HG02885 (cell line): Measurements from ENCODE around the gene ZDHHC11.
"Not testable (repeated sequence)": the region's sequence is repeated elsewhere in the genome, so short reads cannot be mapped to it uniquely, and the experiment has no call there.

Experiments used
- ATAC-seq: cut with Tn5 transposase; IDR thresholded peaks from one replicate; pipeline ENCODE4 v1.9.1; 2021; ENCODE audit warnings: mild to moderate bottlenecking; ENCODE audit not compliant: unreplicated experiment, poor library complexity

The ZDHHC11 gene

DNA sequence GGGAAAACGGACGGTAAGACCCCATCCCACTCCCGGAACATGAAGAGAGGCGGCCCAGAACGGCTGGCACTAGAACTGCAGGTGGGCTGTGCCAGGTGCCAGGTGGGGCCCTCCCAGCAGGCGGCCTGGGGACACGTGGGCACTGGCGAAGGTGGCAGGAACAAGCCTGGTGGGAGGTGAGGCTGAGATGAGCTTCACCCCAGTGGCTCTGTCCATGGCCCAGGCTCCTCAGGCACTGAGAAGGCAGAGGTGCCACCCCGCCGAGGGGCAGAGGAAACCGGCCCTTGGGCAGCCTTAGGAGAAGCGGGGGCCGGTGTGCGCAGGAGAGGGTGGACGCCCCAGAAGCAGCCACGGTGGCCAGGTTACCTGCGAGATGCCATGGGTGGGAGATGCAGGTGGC is 70.2 kb downstream of the ZDHHC11 start:
- not testable (repeated sequence) for ATAC-seq

DNA sequence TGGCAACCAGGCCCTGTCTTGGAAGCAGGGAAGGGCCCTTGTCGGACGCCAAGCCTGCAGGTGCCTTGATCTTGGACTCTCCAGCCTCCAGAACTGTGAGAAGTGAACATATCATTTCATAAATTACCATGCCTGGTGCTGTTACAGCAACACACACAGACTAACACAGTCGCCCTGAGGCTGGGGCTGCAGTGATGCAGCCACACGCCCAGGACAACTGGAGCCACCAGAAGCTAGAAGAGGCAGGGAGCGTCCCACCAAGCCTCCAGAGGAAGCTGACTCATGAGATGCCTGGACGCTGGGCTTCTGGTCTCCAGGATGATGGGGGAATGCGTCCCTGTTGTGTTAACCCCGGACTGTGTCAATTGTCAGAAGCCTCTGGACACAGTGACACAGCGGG is 71.8 kb downstream of the ZDHHC11 start:
- not testable (repeated sequence) for ATAC-seq

DNA sequence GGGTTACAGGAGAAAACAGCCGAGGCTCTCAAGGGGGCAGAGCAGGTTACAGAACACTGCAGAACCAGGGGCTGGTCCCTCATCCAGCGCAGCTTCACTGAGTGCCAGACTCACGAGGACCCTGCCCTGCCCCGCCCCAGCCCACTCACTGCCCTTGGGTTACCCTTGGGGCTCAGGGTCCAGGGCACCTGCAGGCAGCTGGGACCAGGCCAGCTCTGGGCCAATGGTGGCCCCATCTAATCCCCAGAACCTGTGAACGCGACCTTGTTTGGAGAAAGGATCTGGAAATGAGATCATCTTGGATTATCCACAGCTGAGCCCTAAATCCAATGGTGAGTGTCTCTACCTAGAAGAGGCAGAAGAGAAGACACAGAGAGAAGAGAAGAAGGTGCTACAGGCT is 72.4 kb downstream of the ZDHHC11 start:
- ATAC-seq: not testable (repeated sequence)

DNA sequence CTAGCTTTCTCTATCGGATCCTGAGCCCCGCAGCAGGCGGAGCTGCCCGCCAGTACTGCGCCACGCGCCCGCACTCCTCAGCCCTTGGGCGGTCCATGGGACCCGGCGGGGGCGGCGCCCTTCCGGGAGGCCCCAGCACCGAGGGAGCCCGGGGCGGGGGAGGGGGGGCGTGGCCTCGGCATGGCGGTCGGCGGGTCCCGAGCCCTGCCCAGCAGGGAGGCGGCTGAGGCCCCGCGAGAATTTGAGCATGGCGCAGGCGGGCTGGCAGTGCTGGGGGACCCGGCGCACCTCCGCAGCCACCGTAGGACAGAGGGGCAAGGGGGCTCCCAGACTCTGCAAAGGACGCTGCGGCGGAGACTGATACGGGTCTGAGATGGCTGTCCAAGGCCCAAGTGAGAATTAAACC is 73.0 kb downstream of the ZDHHC11 start:
- ATAC-seq: no peak

DNA sequence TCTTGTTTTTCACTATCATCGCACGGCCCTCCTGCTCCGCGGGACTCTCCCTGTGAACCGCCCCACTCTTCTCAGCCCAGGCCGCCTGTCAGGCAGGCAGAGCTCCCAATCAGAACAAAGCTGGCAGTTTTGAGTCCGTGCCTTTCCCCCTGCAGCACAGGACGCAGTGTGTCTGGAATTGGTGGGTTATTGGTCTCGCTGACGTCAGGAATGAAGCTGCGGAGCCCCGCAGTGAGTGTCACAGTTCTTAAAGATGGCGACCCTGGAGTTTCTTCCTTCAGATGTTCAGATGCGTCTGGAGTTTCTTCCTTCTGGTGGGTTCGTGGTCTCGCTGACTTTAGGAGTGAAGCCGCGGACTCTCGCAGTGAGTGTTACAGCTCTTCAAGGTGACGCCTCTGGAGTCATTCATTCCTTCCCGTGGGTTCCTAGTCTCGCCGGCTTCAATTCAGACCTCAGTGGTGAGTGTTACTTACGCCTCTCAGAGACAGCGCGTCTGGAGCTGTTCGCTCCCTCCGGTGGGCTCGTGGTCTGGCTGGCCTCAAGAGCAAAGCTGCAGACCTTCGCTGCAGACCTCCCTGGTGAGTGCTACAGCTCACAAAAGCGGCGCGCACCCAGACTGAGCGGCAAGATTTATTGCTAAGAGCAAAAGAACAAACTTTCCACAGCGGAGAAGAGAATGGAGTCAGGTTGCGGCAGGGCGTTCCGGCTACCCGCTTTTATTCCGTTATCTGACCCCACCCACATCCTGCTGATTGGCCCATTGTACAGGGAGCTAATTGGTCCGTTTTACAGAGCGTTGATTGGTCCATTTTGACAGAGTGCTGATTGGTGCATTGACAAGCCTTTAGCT is 73.7 kb downstream of the ZDHHC11 start:
- ATAC-seq: no peak

DNA sequence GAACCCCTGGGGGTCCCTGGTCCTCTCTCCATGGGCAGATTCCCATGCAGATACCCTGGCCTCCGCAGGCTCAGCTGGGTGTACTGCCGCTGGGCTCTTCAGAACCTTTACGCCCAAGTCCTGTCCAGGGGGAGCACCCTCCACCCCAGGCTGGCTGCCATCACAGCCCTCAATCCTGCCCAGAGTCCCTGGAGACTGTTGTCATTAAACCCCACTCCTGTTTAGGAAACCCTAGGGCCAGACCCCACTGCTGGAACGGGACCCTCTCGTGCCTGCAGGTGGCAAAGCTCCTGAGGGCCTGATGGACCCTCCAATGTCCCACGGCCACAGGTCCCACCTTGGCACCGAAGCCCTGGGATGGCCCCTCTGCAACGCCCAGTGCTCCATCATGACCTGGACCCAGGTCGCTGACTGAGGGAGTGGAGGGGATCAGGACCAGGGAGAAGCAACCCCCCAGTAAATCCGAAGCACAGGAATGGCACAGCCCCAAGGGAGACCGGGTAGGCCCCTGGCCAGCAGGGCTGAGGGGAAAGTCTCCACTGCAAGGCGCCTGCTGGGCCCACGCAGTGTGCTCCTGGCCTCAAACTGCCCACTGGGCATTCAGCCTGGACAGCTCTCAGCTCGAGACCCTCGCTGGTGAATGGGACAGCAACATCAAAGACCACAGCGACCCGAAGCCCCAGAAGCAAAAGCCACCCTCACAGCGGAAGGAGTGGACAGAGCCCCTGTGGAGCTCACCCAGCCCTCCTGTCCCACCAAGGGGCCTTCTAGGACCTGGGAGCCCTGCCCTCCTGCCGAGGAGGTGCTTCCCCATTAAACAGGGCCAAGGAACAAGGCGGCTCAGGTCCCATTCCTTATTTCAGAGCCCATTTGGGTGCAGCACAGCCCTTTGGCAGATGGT is 74.6 kb downstream of the ZDHHC11 start:
- ATAC-seq: no peak

DNA sequence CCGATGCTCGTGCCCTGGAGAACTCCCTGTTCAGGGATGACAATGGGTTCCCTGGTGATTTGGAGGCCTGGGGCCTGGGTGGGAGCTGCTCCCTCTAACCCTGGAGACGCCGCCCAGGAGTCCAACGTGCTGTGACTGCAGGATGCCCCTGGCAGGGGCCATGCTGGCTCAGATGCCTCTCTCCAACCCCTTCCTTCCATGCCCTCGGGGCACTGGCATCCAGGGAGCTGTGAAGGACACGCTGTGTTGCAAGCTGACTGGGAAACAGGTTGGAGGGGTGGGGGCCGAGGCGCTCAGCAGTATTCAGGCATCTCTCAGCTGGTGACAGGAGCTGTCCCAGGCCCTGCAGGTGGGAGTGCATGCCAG is 75.2 kb downstream of the ZDHHC11 start:
- ATAC-seq: not testable (repeated sequence)

DNA sequence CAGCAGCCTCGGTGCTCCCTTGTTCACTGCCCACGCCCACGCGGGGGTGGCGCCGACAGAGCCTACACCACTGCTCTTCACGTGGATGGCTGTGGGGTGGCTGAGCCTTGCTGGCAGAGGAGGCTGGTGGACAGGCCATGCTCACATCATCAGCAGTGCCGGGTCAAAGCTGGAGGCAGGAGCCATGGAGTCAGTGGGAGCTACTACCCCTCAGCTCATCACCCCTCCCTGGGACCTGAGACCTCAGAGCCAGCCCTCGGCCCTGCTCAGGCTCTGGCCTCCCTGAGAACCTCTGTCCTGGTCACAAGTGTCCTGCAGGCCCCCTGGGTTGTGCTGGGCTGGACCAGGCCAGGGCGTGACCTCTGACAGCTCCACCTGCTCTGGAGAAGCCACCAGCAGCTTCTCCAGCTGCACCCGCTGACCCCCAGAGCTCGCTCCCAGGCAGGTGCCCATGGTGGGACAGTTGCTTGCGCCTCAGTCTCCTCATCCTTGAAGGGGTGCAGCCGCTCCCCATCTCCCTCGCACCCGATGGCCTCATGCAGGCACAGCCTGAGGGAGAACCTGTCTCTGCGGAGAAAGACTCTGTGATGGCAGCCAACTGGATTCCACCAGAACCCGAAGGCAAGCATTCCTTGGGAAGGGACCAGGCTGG is 75.8 kb downstream of the ZDHHC11 start:
- not testable (repeated sequence) for ATAC-seq

DNA sequence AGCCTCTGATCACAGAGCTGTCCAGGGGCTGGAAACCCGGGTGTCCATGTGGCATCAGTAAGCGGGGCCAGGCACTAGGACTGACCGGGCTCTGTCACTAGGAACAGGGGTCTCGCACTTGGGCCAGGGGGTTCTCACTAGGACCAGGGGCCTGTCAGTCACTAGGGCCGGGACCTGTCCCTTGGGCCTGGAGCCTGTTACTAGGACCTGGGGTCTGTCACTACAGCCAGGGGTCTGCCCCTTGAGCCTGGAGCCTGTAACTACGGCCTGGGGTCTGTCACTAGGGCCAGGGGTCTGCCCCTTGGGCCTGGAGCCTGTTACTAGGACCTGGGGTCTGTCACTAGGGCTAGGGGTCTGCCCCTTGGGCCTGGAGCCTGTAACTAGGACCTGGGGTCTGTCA is 76.5 kb downstream of the ZDHHC11 start:
- ATAC-seq: not testable (repeated sequence)

DNA sequence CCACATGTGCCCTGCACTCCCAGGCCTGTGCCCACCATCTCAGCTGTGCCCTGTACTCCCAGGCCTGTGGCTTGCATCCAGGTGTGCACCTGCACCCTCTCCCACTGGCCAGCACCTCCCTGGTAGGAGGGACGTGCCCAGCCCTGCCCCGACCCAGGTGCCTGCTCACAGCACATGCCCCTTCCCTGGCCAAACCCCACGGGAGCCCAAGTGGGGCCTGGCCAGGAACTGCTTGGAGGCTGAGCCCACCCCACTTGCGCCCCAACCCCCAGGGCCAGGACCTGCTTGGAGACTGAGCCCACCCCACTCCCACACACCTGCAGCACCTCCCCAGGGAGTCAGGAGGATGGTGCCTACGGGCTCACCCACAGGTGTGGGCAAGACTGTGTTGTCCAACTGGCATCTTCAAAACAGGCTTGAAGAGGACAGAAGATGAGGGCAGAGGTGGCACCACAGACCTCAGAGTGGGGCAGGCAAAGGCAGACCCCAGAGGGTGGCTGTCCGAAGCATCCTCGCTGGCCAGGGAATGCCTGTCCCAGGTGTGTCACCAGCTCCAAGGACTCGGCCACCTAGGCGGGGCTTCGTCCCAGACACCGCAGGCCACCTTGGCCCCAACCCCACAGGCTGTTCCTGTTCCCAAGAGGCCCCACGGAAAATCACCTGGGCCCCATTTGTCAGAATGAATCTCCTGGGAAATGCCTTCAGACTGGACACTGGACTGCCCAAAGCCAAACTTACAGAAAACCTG is 77.1 kb downstream of the ZDHHC11 start:
- no peak for ATAC-seq

DNA sequence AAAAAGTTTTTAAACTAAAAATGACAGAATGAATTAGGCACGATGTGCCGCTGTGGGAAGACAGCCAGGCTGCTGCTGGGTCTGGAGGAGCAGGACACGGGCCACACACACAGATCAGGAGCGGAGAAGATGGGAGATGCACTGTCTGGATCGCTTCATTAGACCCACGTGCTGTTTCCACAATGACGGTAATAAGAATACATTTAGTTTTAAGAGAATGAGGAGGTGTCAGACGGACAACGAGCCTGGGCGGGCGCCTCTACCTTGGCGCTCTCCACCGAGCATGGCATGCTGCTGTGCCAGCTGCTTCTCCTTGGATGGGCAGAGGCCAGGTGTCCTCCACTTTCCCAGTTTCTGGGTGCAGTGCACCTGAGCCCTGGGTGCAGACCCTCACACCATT is 77.9 kb downstream of the ZDHHC11 start:
- not testable (repeated sequence) for ATAC-seq

DNA sequence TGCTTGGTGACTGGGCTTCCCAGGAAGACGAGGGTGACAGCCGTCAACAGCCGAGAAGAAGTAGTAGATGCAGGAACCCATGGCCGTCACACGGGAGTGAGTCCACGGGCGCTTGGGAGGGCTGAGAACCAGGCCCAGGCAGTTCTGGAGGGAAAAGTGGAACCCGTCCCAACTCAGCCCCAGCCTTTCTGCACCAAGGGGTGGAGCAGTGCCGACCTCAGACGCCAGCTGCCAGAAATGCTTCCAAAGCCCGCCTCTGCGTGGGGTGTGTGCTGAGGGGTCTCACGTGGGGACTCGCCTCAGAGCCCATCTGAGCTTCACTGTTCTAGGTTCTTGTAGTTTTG is 78.3 kb downstream of the ZDHHC11 start:
- not testable (repeated sequence) for ATAC-seq

DNA sequence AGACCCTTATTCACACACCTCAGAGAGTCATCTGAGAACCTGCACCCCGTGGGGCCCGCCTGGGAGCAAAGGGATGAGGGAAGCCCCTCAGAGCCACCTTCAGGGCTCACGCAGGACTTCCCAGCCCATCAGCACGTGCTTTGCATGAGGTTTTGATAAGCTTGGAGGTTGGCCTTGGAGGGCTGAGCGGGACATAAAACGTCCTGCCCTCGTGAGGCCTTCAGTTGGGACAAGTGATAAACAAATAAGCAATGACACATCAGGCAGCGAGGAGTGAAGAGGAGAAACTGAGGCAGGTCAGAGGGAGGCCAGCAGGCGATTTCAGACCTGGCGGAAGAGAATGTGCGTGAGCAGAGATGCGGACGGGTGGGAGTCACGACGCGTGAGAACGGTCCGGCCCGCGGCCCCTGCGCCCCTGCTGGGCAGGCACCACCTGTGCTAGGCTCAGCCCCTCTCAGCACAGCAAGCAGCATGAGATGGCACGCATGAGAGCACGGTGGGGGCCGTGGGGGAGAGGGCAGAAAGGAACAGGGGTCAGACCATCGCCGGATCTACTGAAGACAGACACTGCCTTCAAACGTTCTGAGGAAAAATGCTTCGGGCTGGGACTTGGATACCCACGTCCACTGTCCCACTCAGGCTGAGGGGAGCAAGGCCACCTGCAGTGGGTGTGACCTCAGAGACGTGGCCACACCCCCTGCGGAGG is 78.8 kb downstream of the ZDHHC11 start:
- ATAC-seq: not testable (repeated sequence)

DNA sequence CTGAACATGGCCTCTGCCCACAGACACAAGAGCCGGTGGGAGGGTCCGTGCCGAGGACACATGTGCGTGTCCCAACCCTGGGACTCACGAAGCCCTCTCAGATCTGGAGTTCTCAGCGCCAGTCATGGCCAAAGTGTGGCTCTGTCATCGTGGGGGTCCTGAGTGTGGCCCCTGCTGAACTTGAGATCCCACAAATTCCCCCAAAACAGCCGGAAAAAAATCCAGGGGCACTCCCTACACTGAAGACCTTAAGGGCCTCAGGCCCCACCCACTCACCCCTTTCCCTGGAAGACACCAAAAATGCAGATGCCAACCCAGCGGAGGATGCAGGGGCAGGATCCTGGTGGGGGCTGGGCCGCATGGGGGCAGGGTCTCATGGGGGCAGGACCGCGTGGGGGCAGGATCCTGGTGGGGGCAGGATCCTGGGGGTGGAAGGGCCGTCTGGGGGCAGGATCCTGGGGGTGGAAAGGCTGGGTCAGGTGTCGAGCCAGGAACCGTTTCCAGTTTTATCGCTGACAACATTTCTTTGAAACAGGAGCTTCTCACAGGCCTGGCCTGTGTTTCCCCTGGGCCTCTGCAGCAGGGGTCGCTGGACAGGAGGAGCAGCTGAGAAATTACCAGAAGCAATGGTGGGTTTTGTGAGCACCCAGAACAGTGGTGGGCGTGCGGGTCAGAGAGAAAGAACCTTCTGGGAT is 79.6 kb downstream of the ZDHHC11 start:
- ATAC-seq: not testable (repeated sequence)

DNA sequence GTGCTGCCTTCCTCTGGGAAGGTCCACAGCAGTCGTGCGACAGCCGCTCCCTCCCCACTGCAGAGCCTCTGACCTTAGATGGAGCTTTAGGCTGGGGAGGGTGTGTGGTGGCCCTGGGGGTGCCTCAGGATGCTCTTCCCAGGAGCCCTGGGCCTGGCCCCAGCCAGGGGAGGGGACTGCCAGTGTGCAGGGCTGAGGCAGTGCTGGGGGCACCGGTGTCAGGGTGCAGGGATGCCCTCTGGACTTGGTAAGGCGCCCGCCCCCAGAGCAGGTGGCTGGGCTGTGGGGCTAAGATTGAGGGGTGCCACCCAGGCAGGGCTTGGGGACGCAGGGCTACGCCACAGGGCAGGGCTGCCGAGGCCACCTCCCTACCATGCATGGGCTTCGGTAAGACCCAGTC is 80.2 kb downstream of the ZDHHC11 start:
- not testable (repeated sequence) for ATAC-seq

DNA sequence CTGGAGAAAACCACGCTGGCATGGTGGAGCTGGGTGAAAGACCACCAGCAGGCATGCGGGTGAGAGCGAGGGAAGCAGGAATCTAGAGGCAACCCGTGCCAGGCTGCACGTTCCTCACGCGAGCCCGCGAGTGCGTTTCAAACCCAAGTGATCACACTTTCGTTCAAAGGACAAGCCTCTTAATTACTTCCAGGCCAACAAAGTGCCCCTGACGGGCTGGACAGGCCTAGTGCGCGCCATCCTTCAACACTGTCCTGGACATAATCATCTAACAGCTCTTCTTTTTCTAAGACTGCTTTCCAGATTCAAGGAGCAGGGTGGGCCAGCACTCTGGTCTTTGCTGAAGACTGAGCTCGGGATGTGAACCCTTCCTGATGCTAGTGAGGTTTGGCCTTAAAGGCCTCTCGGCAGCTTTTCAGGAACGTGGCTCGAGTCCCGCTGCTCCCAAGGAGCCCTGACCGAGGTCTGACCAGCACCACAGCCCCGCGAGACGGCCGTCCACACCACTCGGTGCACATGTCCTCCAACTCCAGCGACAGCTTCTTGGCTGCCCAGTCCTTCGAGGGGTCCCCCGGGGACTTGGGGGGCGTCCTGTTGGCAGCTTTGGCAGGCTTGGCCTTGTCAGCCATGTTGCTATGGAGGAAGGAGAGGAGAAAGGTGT is 81.2 kb downstream of the ZDHHC11 start:
- not testable (repeated sequence) for ATAC-seq

DNA sequence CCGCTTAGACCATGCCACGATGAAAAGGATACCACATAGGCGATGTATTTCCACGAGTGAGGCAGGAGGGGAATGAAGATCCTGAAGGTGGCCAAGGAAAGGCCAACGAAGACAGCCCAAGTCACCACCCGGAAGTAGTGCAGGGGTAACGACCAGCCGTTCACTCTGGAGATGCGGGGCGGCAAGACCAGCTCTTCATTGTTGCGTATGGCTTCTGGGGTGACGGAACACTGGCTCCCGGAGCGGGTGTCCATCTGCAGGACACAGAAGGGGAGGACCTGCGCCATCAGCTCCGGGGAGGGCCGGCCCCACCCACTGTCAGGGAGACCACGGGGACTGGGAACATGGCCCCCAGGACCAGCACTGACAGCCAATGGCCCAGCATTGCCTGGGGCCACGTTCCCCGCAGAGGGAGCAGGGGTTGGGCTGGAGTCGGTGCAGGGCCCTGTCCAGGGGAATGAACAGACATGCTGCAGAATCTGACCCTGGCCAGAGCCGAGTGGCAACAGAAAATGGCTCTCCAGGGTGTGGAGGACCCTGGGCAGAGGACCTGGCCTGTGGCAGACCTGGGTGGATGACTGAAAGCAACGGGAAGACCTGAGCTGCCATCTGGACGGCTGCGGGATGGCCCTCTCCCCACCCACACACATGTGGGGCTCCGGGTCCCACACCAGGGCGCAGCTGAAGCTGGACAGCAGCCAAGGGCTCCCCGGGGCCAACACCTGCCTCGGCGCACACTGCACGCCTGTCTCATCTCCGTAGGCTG is 83.9 kb downstream of the ZDHHC11 start:
- no peak for ATAC-seq
